Upper lobe of left lung (tissue), 6 donors: ENCODE measurements around the gene CTSF. TPM values are rescaled to one million over a fixed set of nuclear protein-coding genes. Genes with fewer than 3 reads are reported as not detected.
A peak's percentile ranks its signal among the peaks of the same experiment; 100 is the strongest.

Source experiments
- ATAC-seq, 2 donors: fragments of 200-7000 bp; cut with Tn5 transposase; one replicate each; pipeline ENCODE4 v1.9.1; 2022; ENCODE audit warnings: mild to moderate bottlenecking in 2 of 2, moderate library complexity in 2 of 2; ENCODE audit not compliant: low FRiP score in 2 of 2
- DNase-seq, 2 donors: peaks; one replicate each; pipeline ENCODE4 v3.0.0-alpha.2; 2019 to 2020
- H3K27ac ChIP-seq, 4 donors: fragments of 200-600 bp; sonication (generic); one replicate each; pipeline ENCODE4 v1.5.1; 2016 to 2019
- H3K27me3 ChIP-seq, 4 donors: fragments of 200-600 bp; sonication (generic); one replicate each; pipeline ENCODE4 v1.5.1; 2017 to 2019
- H3K36me3 ChIP-seq, 4 donors: fragments of 200-600 bp; sonication (generic); one replicate each; pipeline ENCODE4 v1.5.1; 2016 to 2019
- H3K4me1 ChIP-seq, 4 donors: fragments of 200-600 bp; sonication (generic); one replicate each; pipeline ENCODE4 v1.5.1; 2018 to 2019
- H3K4me3 ChIP-seq, 4 donors: fragments of 200-600 bp; sonication (generic); one replicate each; pipeline ENCODE4 v1.5.1; 2017 to 2019; ENCODE audit warnings: mild to moderate bottlenecking in 2 of 4, moderate library complexity in 1 of 4
- H3K9me3 ChIP-seq, 4 donors: fragments of 200-600 bp; sonication (generic); one replicate each; pipeline ENCODE4 v1.5.1; 2018 to 2019
- CTCF ChIP-seq, 6 experiments: fragments of 450-650 bp in 4 of 6; fragments of 200-600 bp in 2 of 6; sonication (generic) in 2 of 6; IDR thresholded peaks; one replicate each; pipeline ENCODE4 v1.5.1; 2016 to 2019; ENCODE audit warnings: antibody characterized with exemption in 6 of 6
- EP300 ChIP-seq, 4 donors: sonication (generic); formaldehyde crosslinking; IDR thresholded peaks; one replicate each; pipeline ENCODE4 v1.5.1; 2017; ENCODE audit warnings: antibody characterized with exemption in 4 of 4, control low read depth in 2 of 4
- POLR2A ChIP-seq, 4 donors: fragments of 450-650 bp; IDR thresholded peaks; one replicate each; pipeline ENCODE4 v1.5.1; 2016 to 2017; ENCODE audit warnings: antibody characterized with exemption in 4 of 4, mild to moderate bottlenecking in 2 of 4
- POLR2AphosphoS5 ChIP-seq, 2 donors: sonication (generic); formaldehyde crosslinking; IDR thresholded peaks; one replicate each; pipeline ENCODE4 v1.5.1; 2017; ENCODE audit warnings: antibody characterized with exemption in 2 of 2
- WGBS, 2 donors: methylation state at CpG; one replicate each; pipeline ENCODE4 v1.1.5; 2017 to 2018; 5-methylcytosine and 5-hydroxymethylcytosine counted together
- small RNA-seq, 4 donors: library from RNA; depleted of rRNA; stranded (forward); fragments of <200 nt; gene quantifications; one replicate each; pipeline ENCODE3, GENCODE V24; 2016
- total RNA-seq, 6 donors: library from RNA; depleted of rRNA in 4 of 6; stranded (reverse); fragments of >200 nt in 4 of 6; gene quantifications; one replicate each; pipeline versions ENCODE4 v1.1.0 to v1.2.1, GENCODE V29; 2016 to 2021
- donor health status: DM: no; HTN: no; CAD: no; lungs with moderate emphysema.
- donor health status: DM: no; HTN: yes; CAD: no; lungs with severe emphysema.

CTSF gene
- total RNA-seq, 6 donors from 2014 or later: 28.5 to 81.7 (median 40.3) TPM

DNA sequence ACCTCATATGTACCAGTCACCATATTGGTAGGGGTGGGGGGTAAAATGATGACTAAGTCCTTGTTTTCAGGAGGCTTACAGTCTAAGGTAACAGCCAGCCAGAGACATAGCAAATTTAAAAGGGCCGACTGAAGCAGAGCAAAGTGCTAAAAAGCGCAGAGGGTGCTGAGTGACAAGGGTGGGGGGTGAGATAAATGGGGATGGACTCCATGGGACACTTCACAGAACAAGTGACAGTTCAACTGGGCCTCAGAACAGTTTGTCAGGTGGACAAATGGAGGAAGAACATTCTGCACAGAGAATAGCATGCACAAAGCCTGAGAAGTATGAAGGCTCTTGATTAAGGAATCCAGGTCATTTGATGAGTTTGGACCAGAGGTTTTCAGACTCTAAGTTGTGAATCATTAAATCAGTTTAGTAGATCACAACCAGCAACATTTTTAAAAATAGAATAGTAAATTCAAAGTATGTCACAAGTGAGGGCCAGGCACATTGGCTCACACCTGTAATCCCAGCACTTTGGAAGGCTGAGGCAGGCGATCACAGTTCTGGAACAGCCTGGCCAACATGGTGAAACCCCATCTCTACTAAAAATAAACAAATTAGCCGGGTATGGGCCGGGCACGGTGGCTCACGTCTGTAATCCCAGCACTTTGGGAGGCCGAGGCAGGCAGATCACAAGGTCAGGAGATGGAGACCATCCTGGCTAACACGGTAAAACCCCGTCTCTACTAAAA is 43.9 kb downstream of the CTSF start:
- H3K27me3 ChIP-seq: no peaks in the 10 kb centered on the region
- DNase-seq: no peak
- no peaks in the 10 kb centered on the region for H3K9me3 ChIP-seq
- no peak for ATAC-seq
- TF ChIP-seq POLR2AphosphoS5 (IDR thresholded peaks at IDR 0.05) (no peak), CTCF (IDR thresholded peaks at IDR 0.05) (no peak), EP300 (IDR thresholded peaks at IDR 0.05) (no peak), POLR2A (IDR thresholded peaks at IDR 0.05) (no peak)
- WGBS, 2 donors: 87 to 89% methylated on average over 10 of the region's 10 CpGs
- no peak overlapping the region for H3K27ac ChIP-seq
- peaks cover 19 to 65% (median 44%) of the 10 kb centered on the region in 4 donors for H3K36me3 ChIP-seq
- H3K4me1 ChIP-seq: no peaks in the 10 kb centered on the region
- no peak overlapping the region for H3K4me3 ChIP-seq

DNA sequence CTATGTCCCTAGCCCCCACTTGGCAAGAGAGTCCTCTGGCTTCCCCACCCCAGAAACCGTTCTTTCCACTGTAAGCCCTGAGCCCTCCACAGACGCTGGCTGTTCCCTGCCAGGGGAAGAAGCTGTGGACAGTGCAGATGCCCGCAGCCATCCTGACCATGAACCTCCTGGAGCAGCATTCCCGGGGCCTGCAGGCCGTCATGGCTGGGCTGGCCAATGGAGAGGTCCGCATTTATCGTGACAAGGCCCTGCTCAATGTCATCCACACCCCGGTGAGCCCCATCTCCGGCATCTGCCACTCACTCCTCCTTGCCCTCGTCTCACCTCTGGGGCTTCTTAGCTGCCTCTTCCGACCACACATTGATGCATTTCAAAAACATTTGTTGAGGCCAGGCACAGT is 44.8 kb downstream of the CTSF start:
- peaks cover 20 to 71% (median 47%) of the 10 kb centered on the region in 4 donors for H3K36me3 ChIP-seq
- TF ChIP-seq EP300 (IDR thresholded peaks at IDR 0.05) (no peak), CTCF (IDR thresholded peaks at IDR 0.05) (no peak), POLR2AphosphoS5 (IDR thresholded peaks at IDR 0.05) (no peak), POLR2A (IDR thresholded peaks at IDR 0.05) (no peak)
- no peaks in the 10 kb centered on the region for H3K27me3 ChIP-seq
- no peaks in the 10 kb centered on the region for H3K9me3 ChIP-seq
- WGBS, 2 donors: 93 to 98% methylated on average over 7 to 11 of the region's 11 CpGs
- no peaks in the 10 kb centered on the region for H3K4me1 ChIP-seq
- ATAC-seq (peak in 1 of 2 donors; percentile 26), DNase-seq (no peak)
- no peak overlapping the region for H3K4me3 ChIP-seq
- no peak overlapping the region for H3K27ac ChIP-seq

Small RNAs within 50 kb of the gene (small RNA-seq; reads per million reads assigned to genes)
- gene RNU4-39P: 0 reads per million in 4 donors

Other genes starting within 250 kb of the CTSF start
- gene RIN1, start 232.2 kb downstream of the CTSF start, total RNA-seq: 10 to 100 TPM in 1 of 6 donors, 1 to 10 TPM in 5; 5.2 to 19.0 (median 8.9) TPM
- gene BRMS1, start 223.5 kb downstream of the CTSF start, total RNA-seq: 10 to 100 TPM; 34.8 to 63.8 (median 37.1) TPM
- gene B4GAT1, start 221.0 kb downstream of the CTSF start, total RNA-seq: 10 to 100 TPM; 15.7 to 48.9 (median 27.4) TPM
- 10 to 100 TPM in 5 of 6 donors, 1 to 10 TPM in 1; 8.3 to 20.5 (median 13.1) TPM for gene SLC29A2, start 196.8 kb downstream of the CTSF start, total RNA-seq
- not detected for gene NPAS4, start 147.6 kb downstream of the CTSF start, total RNA-seq
- gene MRPL11, start 129.8 kb downstream of the CTSF start, total RNA-seq: 10 to 100 TPM; 25.3 to 44.8 (median 33.0) TPM
- 10 to 100 TPM; 14.9 to 19.6 (median 16.9) TPM for gene PELI3, start 101.7 kb downstream of the CTSF start, total RNA-seq
- 10 to 100 TPM; 19.3 to 79.6 (median 44.9) TPM for gene DPP3, start 88.2 kb downstream of the CTSF start, total RNA-seq
- 100 to 1,000 TPM in 1 of 6 donors, 10 to 100 TPM in 5; 26.0 to 145 (median 44.8) TPM for gene BBS1, start 58.0 kb downstream of the CTSF start, total RNA-seq
- 10 to 100 TPM; 12.4 to 24.8 (median 14.1) TPM for gene ZDHHC24, start 22.6 kb downstream of the CTSF start, total RNA-seq
- under 1 TPM in 1 of 6 donors, not detected in 5; 0.24 TPM for gene ACTN3, start 21.7 kb downstream of the CTSF start, total RNA-seq
- gene CCDC87, start 24.5 kb upstream of the CTSF start, total RNA-seq: 1 to 10 TPM in 1 of 6 donors, under 1 TPM in 4, not detected in 1; 0.20 to 4.2 (median 0.44) TPM
- gene CCS, start 24.6 kb upstream of the CTSF start, total RNA-seq: 10 to 100 TPM; 24.3 to 82.8 (median 34.0) TPM
- gene RBM14, start 48.0 kb upstream of the CTSF start, total RNA-seq: 100 to 1,000 TPM in 1 of 6 donors, 10 to 100 TPM in 5; 45.7 to 114 (median 73.1) TPM
- gene RBM4, start 70.1 kb upstream of the CTSF start, total RNA-seq: 100 to 1,000 TPM in 2 of 6 donors, 10 to 100 TPM in 4; 62.4 to 103 (median 90.2) TPM
- gene RBM4B, start 109.3 kb upstream of the CTSF start, total RNA-seq: 10 to 100 TPM in 4 of 6 donors, 1 to 10 TPM in 2; 7.3 to 27.2 (median 13.9) TPM
- gene SPTBN2, start 160.6 kb upstream of the CTSF start, total RNA-seq: 10 to 100 TPM in 5 of 6 donors, 1 to 10 TPM in 1; 9.3 to 45.1 (median 21.1) TPM